ELR (cell line): ENCODE results near the gene SMAD7.
A peak's percentile ranks its signal among the peaks of the same experiment; 100 is the strongest.

Experiments used
- DNase-seq: peaks from one replicate; pipeline ENCODE4 v3.0.0-alpha.2; 2015; ENCODE audit warnings: low read depth

SMAD7 gene, protein sequence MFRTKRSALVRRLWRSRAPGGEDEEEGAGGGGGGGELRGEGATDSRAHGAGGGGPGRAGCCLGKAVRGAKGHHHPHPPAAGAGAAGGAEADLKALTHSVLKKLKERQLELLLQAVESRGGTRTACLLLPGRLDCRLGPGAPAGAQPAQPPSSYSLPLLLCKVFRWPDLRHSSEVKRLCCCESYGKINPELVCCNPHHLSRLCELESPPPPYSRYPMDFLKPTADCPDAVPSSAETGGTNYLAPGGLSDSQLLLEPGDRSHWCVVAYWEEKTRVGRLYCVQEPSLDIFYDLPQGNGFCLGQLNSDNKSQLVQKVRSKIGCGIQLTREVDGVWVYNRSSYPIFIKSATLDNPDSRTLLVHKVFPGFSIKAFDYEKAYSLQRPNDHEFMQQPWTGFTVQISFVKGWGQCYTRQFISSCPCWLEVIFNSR

DNA sequence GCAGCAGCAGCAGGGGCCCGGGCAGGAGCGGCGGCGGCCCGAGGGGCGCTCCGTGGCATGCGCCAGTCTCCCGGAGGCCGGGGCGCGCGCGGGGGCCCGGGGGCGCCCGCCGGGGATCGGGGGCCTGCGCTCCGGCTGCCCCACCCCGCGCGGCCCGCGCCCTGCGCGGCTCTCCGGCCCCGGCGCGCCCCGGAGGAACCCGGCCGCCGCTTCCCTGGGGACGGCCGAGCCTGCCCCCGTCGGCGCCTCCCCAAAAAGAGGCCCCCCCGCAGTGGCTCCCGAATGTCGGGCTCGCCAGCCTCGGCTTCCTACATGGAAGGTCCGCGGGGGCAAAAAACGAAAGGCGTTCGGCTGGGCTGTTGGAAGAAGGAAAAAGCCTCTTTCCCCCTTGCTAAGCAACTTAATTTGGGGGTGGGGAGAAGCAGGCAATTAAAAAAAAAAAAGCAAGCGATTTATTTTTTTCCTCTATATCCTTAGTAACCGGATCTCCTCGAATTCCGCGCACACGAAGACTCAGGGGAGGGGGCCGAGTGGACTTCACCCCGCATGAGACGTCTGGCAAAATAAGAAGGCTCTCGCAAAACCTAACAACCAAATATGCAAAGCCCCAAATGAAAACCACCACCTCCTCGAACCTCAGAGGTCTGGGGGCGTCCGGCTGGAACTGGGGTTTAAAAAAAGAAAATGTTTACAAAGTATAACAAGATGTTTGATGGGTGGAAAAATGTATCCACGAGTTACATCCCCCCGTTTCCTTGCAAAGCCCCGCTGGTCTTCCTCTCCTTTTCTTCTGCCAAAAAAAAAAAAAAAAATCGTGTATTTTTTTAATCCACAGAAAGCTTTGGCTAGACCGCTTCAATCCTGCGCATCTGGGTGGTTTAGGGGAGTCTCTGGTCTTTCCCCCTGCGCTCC is at the start of gene SMAD7:
SMAD7 (minus strand) TSS at position 430 of the 912 bp plus-strand sequence. CDS start 541 bp downstream, outside the sequence.
- peak; percentile 50 for DNase-seq

DNA sequence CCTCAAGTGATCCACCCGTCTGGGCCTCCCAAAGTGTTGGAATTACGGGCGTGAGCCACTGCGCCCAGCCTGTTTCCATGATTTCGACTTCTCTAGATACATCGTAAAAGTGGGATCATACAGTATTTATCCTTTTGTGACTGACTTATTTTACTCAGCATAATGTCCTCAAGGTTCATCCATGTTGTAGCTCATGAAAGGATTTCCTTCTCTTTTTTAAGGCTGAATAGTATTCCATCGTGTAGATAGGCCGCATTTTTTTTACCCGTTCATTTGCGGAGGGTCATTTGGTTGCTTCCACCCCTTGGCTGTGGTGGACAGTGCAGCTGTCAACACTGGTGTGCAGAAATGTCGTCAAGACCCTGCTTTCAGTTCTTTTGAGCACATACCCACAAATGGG is 48.8 kb upstream of the SMAD7 start:
- DNase-seq, result no peak

GRCh38 chr18:48997985-48998831 is 47.4 kb upstream of the SMAD7 start:
- peak; percentile 99 for DNase-seq

- no peak for DNase-seq
Observed at GRCh38 chr18:48997681-48997984, 46.9 kb upstream of the SMAD7 start.

DNA sequence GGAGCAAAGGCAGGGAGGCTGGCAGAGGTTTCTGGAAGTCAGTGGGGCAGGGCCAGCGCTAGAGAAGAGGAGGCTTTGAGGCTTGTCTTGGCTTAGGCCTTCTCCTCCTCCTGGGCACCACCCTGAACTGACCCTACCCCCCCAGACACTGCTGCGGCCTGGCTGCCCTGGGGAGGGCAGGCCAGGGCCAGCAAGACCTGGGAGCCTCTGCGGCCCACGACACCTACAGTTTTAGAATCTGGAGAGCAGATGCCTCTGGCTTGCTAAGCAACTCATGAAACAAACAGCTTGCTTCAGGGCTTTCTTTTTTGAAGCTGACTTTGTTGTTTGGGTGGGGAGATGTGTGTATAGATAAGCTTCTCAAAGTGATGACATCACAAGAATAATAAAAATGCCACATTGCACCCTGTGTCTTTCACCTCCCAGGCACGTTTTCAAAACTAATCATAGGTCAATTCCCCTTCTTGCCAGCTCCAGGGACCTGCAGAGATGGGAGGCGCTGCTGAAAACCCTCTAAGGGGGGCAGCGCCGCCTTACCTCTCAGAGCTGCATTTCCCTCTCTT is 46.2 kb upstream of the SMAD7 start:
- peak; percentile 95 for DNase-seq

GRCh38 chr18:48996041-48996440 is 45.3 kb upstream of the SMAD7 start:
- DNase-seq, result no peak

- DNase-seq, result no peak
Observed at GRCh38 chr18:48994926-48995835, 44.4 kb upstream of the SMAD7 start.

DNA sequence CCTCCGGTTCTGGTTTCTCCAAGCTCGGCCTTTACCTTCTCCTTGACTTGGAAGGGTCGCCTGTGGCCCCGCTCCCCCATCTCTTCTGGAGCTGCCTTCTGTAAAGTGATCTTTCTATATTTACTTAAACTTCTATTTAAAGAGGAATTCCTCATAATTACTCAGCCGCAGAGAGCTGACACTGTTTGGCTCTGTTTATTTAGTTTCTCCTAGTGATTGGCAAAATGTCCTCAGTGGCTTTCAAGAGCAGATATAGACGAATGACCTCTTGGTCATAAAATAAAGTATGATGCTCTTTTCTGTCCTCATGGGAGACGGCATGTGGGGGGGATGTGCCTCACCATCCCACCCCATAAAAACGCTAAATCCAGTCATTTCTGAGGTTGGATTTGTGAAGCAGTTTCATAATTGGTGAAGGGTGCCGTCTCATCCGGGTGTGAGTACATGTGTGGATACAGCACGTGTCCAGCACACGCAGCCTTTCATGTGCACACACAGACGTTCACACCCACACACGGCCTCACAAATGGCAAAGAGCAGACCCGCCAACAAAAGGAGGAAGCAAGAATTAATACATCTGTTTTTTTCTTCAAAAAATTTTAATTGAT is 43.4 kb upstream of the SMAD7 start:
- DNase-seq, result peak; percentile 72

DNA sequence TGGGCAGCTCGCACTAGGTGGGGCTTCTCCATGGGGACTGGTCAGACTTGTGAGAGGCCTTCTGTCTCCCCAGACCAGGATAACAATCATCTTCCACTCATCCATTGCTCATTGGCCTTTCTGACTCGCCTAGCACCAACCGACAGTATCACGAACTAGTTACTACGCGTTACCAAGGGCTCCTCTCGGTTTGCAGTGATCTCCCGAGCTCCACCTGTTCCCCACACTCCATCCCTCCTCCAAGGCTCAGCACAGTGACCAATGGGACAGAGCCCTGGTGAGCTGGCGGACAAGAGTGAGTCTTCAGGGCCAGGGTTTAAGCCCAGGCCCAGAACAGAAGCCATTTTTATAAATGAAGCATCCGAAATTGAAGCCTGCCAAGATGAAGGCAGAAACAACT is 42.8 kb upstream of the SMAD7 start:
- peak; percentile 73 for DNase-seq

DNA sequence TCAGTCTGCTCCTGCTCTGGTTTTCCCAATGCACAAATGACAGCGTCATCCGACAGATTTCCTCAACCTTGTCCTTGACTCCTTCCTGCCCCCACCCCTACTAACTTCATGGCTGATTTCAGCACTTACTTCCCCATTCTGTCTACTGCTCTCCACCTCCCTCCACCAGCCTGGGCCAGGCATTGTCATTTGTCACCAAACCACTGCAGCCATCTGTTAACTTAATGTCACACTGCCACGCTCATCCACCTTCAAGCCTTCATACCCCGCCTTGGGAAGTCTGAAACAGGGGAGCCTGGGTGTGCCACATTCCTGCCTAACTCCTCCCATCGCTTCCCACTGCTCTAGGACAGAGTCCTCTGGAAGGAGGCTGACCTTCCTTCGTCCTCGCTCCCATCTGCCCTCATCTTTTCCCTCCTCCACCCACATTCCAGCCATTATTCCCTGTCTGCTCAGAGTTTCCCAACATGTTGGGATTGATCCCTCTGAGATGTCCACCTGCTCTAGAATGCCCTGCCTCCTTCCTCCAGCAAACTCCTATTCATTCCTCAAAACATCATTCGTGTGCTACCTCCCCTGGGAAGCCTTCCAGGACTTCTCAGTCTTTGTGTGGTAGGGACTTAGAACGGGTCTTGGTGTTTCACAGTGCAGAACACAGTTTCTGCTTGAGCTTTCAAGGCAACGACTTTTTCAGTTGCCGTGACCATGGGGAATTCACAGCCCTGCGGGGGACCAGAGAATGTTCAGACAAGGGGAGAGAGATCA is 42.2 kb upstream of the SMAD7 start:
- no peak for DNase-seq

DNA sequence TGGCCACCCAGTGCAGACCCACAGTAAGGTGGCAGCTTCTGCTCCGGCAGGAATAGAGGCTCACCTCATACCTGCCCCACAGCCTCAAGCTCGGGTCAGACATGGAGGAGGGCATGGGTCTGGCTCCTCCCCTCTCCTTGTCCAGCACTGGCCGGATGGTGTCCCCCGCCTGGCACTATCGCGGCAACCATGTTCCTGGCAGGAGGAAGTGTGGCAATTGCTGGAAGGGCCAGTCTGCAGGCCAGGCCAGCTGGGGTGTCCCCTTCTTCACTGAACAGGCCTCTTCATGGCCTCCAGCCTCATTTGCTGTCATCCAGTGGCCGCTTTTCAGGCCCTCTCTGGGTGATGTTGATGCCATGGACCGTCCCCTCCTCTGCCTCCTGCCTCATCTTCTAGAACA is 41.4 kb upstream of the SMAD7 start:
- DNase-seq, result no peak

DNA sequence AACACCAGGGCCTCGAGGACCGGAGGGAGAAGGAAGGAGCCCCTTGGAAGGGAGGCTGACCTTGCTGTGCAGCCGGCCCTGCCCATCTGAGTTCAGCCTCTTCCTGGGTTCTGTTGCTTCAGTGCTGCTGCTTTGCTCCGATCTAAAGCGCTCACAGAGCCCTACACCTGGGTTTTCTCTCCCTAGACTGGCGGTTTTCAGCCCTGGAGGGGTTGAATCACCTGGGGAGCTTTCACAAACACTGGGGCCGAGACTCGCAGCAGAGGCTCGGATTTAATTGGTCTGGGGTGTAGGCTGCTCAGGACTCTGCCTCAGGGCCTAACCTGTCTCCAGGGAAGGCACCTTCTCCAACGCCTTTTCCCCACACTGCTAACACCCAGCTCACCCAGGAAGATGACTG is 40.9 kb upstream of the SMAD7 start:
- no peak for DNase-seq

- no peak for DNase-seq
Observed at GRCh38 chr18:48991319-48991660, 40.5 kb upstream of the SMAD7 start.

DNA sequence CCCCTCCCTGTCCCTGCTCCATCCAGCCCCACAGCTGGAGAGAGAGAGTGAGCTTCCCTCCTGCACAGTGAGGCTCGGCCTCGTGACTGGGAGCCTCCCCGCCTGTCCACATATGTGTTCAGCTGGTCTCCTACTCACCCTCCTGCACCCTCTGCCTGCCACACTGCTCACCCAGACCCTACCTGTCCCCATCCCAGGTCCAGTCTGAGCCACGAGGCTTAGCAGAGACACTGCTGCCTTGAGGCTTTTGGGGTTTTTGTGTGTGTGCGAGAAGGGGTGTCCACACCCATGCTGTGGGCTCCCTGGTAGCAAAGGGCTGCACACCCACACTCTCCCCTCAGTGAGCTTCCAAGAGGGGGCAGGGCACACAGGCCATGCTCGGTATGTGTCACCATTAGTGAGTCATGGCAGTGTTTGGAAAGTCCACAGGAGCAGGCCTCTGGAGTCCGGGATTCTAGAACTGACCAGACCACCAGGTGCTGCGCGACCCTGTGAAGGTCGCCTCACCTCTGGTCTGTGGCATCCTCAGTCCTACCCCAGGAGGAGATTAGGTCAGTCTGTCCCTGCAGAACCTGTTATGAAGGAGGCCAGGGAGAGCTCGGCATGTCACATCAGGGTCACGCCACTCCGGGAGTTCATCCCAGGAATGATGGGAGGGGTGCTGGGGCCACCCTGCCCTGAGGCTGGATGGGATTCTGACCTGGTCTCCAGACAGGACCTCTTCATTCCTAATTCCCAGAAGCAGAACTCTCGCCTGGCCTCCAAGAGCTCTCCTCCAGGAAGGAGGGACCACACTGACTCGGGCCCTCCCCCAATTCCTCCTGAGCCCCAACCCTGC is 39.9 kb upstream of the SMAD7 start:
- DNase-seq, result peak; percentile 85

DNA sequence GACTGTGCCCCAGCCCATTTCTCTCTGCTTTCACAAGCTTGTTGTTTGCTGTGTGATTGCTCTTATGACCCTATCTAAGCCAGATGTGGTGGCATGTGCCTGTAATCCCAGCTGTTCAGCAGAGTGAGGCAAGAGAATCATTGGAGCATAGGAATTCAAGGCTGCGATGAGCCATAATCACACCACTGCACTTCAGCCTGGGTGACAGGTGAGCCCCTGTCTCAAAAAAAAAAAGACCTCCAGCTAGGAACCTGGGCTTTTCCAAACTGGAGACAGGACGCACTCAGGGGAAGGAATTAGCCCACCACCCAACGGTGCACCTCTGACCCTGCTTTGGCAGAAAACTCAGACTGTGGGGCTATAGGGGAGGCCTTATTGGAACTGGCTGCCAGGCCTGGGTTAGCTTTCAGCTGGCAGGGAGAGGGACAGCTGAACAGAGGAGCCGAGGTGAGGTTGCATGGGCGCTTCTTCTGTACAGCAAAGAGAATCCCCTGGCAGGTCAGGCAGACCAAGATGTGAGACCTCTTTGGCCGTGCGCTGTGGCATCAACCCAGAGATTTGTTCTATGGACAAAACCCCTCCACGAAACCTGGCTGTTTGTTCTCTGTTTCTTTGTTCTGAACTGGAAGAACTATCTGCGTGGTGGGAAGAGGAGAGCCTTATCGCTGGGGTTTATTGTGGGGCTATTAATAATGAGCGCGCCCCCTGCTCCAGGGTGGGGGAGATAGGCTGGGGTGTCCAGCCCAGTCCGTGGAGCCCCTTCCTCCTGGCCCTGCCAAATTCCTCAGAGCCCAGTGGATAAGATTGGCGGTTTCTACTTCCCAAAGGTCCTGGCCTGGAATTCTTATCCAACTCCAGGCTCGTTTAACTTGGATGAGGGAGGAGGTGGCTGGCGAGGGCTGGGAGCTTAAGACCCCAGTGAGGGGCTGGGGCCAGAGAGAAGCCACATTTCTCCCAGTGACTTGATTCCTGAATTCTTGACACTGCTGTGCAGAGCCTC is 38.8 kb upstream of the SMAD7 start:
- DNase-seq, result no peak

DNA sequence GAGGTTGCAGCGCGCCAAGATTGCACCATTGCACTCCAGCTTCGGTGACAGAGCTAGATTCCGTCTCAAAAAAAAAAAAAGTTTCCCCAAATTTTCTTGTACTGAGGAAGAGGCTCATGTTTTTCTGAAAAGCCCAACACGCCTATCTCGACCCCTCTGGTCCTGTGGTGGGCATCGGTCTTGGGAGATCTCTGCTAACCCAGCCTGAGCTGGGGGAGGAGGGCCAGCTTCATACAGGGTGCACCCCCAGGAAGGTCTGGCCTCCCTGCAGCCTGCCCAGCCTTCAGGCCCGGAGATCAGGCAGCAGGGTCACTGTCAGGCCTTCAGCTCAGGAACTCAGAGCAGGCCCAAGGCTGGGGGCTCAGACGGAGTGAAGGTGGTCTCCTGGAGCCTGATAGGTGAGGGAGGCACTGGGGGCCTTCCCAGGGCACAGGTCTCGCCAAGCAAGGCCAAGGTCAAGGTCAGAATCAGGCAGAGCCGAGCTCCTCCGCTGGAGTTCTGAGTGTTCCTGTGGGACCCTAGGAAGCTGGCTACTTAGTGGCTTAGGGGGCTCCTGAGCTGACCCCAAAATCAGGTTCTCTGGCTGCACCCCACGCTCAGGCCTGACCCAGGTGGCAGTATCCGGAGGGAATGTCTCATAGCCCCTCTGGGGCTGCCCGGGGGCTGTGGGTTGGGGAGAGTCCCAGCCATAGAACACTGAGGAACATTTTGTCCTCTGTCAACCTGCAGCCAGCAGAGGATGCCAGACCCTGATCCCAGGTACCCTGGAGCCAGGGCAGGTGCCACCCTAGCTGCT is 37.9 kb upstream of the SMAD7 start:
- DNase-seq, result no peak

DNA sequence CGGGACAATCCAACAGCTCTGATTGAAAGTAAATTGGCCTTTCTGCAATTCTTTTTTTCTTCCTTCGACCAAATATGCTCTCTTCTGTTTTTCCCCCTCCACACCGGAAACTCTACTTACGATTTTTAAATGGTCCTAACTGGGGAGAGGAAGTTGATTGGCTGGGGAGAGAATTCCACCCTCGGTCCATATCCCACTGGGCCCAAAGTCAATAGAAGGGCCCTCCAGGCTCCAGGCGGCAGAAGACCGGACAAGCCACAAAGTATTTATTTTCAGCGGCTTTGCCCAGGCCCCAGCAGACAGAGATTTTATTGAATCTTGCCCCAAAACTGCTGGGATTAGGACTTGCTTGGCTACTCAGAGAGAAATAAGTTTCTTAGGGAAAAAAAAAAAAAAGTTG is 37.1 kb upstream of the SMAD7 start:
- no peak for DNase-seq
